ENCODE data around the gene IGFBP7.

IGFBP7 gene

GRCh38 chr4:57109847-57110639, at the start of gene IGFBP7:
Gene IGFBP7 (minus strand): TSS chr4:57110385. CDS start chr4:57110351, 34 bp downstream.
- peak; percentile 63 for DNase-seq

DNA sequence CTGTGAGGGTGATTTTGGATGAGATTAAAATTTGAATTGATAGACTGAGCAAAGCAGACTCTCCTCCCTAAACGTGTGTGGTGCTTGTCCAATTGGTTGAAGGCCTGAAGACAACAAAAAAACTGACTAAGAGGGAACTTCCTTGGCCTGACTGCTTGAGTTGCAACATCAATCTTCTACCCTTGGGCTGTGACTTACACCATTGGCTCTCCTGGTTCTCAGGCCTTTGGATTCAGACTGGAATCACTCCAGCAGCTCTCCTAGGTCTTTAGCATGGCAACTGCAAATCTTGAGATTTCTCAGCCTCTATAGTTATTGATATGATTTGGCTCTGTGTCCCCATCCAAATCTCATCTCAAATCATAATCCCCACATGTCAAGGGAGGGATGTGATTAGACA, 49.7 kb upstream of the IGFBP7 start:
- no peak for DNase-seq

GRCh38 chr4:57158762-57159161, 48.6 kb upstream of the IGFBP7 start:
- DNase-seq: no peak

GRCh38 chr4:57158221-57158620, 48.0 kb upstream of the IGFBP7 start:
- DNase-seq: no peak

- no peak for DNase-seq
Observed at GRCh38 chr4:57157596-57158137, 47.5 kb upstream of the IGFBP7 start.

DNA sequence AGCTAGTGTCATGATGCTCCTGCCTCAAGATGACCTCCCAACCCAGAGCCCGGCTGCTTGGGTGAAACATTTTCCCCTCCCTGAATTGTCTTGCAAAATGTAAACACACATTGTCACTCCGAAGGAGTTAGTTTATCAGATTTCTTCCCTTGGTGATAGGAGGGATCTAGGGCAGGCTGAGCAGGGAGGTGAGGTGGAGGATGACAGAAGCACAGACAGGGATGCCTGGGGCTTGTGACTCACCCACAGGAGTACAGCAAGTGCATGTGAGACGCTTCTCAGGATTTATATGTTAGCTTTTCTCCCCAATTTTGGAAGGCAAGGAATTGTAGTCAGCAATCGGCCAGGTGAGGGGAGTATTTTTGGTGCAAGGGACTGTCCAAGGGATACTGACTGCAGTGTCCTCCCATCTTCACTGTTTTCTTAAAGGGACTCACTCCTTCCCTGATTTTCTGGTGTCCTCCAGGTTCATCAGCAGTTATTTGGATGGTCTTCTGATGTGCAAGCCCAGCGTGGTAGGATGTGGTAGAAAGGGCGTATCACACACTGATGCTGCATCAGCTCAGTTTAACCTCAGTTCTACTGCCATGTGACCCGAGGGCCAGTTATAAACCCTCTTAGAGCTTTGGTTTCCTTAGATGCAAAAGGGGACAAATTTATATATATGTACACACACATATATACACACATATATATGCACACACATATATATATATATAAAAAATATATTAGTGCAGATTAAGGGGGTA, 46.2 kb upstream of the IGFBP7 start:
- no peak for DNase-seq

- DNase-seq: no peak
Observed at GRCh38 chr4:57154926-57155325, 44.7 kb upstream of the IGFBP7 start.

GRCh38 chr4:57154191-57154590, 44.0 kb upstream of the IGFBP7 start:
- peak; percentile 9 for DNase-seq

GRCh38 chr4:57153207-57153606, 43.0 kb upstream of the IGFBP7 start:
- no peak for DNase-seq

- no peak for DNase-seq
Observed at GRCh38 chr4:57151481-57151880, 41.3 kb upstream of the IGFBP7 start.

- no peak for DNase-seq
Observed at GRCh38 chr4:57149833-57150232, 39.6 kb upstream of the IGFBP7 start.

- no peak for DNase-seq
Observed at GRCh38 chr4:57148831-57149505, 38.8 kb upstream of the IGFBP7 start.

GRCh38 chr4:57148177-57148576, 38.0 kb upstream of the IGFBP7 start:
- no peak for DNase-seq

- no peak for DNase-seq
Observed at GRCh38 chr4:57147335-57148060, 37.3 kb upstream of the IGFBP7 start.

- DNase-seq: no peak
Observed at GRCh38 chr4:57146444-57146843, 36.3 kb upstream of the IGFBP7 start.

- DNase-seq: no peak
Observed at GRCh38 chr4:57144466-57144865, 34.3 kb upstream of the IGFBP7 start.

GRCh38 chr4:57139783-57140182, 29.6 kb upstream of the IGFBP7 start:
- DNase-seq: no peak

DNA sequence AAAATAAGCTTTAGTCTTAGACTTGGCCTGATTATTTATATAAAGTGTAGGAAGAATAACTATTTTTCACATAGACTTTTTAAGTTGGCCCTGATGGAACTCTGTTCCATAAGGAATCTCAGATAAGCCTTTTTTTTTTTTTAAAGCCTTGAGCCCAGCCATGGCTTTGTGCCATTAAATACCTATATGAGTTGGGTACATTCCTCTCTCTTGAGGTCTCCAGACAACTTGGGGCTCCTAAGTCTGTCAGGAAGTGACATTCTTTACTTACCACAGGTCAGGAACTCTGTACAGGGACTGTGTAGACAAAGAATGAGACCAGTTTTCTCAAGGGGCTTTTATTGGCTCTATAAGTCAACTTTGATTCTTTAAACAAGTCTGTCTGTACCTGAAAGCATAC, 27.1 kb upstream of the IGFBP7 start:
- DNase-seq: no peak

- no peak for DNase-seq
Observed at GRCh38 chr4:57136281-57136680, 26.1 kb upstream of the IGFBP7 start.

DNA sequence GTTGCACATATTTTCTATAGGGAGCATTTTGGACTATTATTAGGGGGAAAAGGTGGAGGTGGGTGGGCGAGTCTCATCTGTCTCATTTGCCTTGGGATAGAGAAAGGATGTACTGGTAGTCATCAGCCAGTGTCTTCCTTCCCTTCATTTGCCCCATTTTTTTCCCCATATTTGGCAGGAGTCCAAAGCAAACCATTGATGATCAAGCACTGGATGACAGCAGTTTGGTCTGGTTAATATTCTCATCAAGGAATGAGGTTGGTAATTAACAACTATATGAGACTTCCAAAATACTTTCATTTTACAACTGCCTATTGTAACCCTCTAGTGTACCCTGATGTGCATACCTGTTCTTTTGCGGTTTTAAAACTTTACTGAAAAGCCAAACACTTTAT, 22.6 kb upstream of the IGFBP7 start:
- no peak for DNase-seq

DNA sequence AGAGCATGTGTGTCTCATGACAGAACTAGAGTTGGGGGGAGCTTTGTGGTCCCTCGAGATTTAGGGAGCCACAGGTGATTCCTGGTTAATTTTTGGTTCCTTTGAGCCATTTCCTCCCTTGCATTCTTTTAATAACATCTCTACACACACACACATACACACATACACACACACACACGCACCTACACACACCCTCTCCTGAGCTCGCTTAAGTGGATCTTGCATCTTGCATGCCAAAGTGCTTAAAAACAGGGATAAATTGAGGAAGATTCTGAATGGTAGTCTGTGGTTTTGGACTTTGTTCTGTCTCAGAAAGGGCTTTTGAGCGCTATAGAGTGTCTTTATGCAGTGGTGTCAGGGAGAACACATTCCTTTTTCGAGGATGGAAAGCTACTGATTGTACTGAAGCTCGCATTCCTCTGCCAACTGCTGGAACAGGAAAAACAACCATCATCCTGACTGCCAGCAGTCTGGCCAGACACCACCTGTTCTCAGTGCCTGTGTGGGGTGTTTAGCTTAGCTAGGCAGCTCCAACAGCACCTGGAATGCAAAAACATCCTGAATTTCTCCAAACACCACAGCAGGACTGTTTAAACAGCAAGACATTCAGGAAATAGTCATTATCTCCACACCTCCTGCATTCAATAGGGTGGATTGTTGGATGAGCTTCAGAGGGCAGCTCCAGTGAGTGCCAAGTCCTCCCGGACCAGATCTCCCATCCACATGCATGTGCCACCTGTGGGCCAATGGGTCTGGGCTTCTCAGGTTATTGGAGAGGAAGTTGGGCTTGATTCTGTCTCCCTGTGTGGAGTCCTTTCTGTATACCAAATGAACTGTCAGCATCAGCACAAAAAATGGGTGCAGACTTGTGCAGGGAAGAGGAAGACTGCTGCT, 21.9 kb upstream of the IGFBP7 start:
- DNase-seq: no peak

- no peak for DNase-seq
Observed at GRCh38 chr4:57129477-57129876, 19.3 kb upstream of the IGFBP7 start.
